NCI-H748 treated with DMSO at 0.1 percent for 48 hours (cell line): Measurements from ENCODE around the gene FERD3L.

Experiments
- DNase-seq: peaks from one replicate; lab custom pipeline; 2025; lab: John Stamatoyannopoulos, UW

The FERD3L gene

DNA sequence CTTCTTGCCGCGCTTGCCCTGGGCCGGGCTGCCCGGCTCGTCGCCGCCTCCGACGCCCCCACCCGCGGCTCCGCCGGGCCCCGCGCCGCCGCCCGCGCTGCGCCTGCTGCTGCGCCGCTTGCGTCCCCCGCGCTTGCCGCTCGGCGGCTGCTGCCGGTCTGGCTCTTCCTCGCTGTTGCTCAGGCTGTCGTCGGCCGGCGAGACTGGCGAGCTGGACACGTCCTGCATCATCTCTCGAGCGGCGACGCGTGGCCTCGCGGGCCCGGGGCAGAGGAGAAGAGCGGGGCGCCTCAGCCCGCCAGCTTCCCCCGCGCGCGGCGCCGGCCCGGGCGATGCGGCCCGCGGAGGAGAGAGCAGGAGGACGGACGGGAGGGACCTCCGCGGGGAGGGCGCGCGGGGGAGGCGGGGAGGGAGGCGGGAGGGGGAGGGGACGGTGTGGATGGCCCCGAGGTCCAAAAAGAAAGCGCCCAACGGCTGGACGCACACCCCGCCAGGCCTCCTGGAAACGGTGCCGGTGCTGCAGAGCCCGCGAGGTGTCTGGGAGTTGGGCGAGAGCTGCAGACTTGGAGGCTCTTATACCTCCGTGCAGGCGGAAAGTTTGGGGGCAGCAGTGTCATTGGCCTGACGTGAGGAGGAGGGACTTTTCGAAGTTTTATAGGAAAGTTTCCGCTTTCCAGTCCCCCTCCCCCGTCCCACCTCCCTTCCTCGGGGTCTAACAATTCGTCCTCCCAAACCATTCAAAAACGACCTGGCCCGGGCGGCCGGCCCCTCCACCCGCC lies 27.9 kb downstream of the FERD3L start, which contains the start of gene TWIST1:
TWIST1 (minus strand) TSS at position 546 of the 779 bp plus-strand sequence; CDS start at position 231, 315 bp downstream.
- DNase-seq, result no peak

- DNase-seq, result peak; percentile 38
Measured at GRCh38 chr7:19116121-19117090, 28.8 kb downstream of the FERD3L start.

DNA sequence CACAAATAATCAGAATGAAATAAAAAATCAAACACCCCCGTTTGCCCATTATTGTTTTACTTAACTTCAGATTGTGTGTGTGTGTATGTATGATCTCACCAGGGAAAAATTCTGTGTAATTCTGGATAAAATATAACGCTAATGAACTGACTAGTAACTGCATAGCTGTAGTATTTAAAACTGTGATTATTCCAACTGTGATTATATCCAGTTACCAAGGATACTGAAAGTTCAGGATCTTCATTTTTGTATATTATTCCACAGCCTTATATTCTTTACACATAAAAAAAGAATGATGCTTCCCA lies 30.7 kb downstream of the FERD3L start:
- DNase-seq, result no peak

DNA sequence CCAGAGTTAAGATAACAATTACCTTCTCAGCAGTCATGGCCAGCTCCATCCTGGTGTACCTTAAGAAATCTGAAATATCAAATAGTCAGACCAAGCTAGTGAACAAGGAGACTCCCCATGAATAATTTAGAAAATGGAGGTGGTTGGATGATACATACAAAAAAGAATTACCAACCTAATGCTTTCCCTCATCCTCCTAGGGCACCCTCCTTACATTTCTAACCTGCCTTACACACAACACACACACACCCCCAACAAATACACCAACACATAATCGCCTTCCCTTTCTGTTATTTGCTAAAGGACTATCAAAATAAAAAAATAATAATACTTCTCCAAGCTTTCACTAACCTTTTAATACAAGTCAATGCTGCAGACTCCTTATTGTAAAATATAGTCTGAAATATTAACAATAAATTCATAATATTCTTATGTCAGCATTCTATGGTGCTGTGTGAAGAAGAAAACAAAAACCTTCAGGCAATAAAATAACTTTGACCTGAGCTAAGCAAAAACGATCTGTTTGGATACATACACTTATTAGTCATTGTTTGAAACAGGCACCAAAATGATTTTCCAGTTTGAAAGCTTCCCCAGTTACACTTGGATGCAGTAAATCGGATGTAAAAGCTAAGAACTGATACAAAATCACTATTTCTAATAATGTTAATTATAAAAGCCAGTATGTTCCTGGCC lies 31.2 kb downstream of the FERD3L start:
- no peak for DNase-seq

DNA sequence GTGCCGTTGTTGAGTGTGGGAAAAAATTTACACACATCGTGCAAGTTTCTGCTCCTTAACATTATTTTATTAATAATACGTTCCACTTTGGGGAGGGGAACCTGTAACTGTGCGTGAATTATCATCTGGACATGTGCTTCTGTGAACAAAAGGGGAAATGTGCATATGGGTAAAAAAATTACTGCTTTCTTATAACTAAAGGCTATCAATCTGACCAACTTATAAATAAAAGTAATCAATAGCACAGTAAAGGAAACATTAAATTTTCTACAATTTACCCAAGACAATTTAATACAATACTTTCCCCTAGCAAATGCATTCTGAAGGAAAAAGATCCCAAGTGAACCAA lies 32.2 kb downstream of the FERD3L start:
- no peak for DNase-seq

DNA sequence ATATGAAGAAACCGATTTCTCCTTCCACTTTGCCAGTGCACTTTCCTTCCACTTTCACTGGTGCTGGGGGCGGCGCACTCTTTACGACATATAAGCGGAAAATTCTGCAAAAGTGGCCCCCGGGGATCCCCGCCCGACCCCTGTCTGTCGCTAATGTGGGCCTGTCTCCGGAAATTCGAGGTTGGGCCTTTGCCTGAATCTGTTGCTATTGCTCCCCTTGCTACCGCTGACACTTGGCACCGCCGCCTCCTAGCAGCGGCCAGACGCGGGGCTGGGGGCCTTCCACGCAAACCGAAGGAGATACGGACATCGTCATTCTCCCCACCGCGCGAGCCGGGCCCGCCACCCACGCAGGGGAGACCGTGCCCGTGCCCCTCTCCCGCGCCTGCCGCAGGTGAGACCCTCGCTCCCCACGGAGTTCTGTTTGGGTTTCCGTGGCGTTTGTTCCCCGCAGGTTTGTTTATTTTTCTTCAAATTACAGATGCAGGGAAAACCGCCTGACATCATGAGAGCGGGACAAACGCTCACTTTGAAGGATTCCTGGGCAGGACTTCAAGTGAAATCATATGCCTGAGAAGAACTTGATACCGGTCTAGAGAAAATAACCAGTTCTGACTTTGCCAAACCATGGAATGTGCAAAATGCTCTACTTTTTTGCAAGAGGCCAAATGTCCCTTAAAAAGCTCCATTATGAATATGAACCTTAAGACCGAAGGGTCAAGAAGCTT lies 32.8 kb downstream of the FERD3L start:
- no peak for DNase-seq

DNA sequence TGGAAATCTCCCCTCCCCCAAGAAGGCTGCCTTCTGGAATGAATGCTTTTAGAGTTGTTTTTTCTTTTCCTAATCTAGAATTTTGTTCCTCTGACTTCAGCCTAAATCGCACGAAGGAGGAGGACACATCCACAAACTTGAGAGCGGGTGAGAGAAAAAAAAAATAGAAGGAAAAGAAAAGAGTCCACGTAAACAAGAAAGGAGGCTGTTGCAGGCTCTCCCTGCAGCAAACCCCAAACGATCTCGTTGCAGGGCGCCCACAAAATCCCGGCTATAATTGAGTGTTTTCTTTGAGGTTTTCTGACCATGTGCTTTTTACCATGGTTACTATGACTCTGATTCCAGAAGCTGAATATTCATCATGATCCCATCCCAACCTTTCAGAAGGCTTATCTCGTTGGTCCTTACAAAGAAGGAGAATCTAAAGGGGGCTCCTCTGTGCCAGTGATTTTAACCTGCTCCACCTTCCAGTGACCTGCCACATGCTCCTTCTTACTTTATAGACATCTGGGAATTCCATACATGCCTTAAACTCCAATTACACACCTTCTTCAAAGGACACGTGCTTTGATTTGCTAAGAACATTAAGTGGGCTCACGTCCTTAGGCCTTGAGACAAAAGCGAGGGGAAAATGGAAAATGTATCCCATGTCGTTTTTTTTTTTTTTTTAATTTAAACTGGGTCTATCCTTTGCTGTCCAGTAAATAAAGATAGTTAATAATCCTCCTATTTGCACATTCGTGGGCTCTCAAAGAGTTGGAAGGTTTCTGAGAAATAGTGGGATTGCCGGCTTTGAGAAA lies 33.5 kb downstream of the FERD3L start:
- DNase-seq, result no peak

GRCh38 chr7:19110776-19111175 lies 34.4 kb downstream of the FERD3L start:
- DNase-seq, result no peak

DNA sequence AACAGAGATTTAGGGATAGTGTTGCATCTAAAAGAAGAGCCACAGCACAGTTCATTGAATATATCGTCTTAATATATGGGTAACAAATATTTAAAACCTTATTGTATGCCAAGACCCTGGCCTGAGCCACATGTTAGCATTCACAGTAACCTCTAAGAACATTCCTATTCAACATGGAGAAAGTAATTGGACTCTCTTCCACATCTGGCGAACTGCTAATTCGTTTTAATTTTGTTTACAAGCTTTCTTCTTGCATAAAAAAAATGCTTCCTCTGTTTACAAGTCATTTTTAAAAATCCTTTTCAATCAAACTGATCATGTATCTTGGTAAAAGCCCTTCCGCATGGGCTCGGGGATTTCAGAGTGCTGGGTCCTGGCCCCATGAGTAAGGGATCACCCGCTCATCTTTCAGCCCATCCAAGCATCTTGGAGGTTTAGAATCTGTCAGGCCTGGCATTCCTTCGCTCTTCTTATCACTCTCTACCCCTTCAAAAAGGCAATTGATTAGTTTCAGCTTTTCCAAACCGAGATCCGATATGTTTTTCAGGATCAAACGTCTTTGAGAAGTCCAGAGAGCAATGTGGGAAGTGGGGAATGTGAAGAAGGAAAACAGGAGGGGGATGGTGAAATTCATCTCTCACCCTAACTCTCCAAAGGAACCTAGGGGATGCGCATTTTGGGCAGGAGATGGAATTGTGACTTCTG lies 35.0 kb downstream of the FERD3L start:
- DNase-seq, result no peak

- DNase-seq, result no peak
Measured at GRCh38 chr7:19109000-19109946, 35.9 kb downstream of the FERD3L start.

- DNase-seq, result no peak
Measured at GRCh38 chr7:19107356-19108146, 37.7 kb downstream of the FERD3L start.

GRCh38 chr7:19107081-19107355 lies 38.2 kb downstream of the FERD3L start:
- DNase-seq, result no peak

DNA sequence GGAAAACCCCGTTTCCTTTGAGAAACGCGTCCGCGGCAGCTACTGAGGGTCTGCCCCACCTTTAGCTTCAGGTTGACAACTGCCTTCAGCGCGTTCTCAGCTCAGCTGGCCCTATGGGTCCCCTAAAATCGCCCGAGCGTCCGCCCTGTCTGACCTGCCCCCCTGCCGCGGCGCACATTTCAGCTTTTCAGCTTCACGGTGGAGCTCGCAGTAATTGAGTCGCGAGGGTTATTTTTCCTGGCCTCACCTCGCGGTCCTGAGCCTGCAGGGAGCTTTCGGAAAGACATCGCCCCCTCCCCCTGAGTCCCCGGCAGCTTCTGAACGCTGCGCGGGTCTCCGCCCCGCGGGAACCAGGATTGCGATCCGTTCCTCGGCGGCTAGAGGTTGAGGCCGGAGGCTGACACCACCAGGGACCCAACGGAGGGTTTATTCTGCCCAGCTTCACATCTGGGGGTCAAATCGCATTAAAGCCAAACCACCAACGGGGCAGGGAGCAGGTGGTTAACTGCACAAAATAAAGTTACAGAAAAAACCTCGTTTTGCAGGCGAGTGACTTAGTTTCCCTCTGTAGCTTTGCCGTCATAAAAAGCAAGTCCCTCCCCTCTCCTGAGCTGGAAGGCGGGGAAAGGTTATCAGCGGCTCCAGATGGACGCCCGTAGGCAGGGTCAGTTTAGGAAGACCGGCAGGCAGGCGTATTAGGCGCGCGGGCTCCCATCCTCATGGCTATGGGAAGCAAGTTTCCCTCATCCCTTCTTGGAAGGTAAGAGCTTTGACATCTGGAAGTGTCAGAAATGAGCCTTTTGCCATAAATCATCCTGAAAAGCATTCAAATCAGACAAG lies 38.8 kb downstream of the FERD3L start:
- no peak for DNase-seq

GRCh38 chr7:19105546-19105945 lies 39.7 kb downstream of the FERD3L start:
- DNase-seq, result no peak

DNA sequence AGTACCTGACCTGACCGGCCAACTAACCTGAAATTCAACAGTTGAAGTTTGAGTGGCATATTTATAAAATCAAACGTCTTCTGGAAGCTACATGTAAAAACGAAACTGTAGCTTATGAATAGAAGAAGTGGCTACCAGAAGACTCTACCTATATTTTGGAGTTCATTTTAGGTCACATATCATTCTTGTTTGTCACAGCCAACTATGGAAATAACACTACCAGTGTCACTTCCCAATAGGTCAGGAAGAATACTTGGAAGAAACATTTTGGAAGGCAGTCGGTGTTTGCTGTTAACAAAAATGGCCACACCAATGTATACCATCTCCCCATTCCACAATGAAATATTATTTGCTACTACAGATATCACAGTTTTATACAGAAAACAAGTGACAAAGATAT lies 40.4 kb downstream of the FERD3L start:
- no peak for DNase-seq

DNA sequence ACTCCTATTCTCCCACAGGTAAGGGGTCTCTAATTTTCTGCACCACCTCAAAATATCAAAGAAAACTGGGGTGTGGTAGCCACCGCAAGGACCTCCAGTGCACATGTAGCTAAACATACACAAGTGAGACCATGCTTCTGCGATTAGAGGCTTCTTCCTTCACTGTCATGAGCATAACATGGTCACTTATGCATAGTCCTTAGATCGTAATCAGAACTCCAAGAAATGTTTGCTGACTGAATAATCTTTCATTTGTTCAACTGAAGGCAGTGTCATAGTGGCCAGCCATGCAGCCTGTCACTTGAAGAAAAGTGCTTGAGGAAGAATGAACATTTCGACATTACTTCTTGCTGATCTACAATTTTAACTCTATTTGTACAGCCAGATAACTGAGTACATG lies 42.3 kb downstream of the FERD3L start:
- no peak for DNase-seq

- no peak for DNase-seq
Measured at GRCh38 chr7:19101909-19102308, 43.3 kb downstream of the FERD3L start.

DNA sequence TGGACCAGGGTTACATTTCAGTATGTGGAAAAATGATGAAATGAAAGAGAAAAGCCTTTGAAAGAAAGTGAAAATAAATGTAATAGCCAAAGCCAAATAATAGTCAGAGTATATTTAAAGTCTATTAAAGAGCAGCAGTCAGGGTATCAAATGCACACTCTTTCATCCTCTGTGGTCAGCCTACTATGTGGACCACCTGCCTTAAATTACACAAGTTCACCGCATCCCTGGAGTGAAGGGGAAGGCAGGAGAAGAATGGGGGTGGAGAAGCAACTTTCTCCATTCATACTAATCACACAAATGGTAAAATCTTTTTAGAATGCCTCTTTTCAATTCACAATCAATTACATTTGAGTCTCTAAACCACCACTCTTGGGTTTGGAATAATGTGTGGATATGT lies 43.7 kb downstream of the FERD3L start:
- no peak for DNase-seq
